OCI-LY3 (cell line): ENCODE measurements around the gene SIX2.

ENCODE experiments used
- H2AFZ ChIP-seq: fragments of 200-600, 300-600 bp; shearing (Covaris generic); 2 replicates; pipeline ENCODE4 v1.6.0; 2014; ENCODE audit warnings: antibody characterized with exemption, low read depth, low read length
- H3K27ac ChIP-seq: fragments of 200-600, 300-600 bp; sonication (generic); 2 replicates; pipeline ENCODE4 v1.5.1; 2014; ENCODE audit warnings: mild to moderate bottlenecking, low read length, moderate library complexity, mixed read lengths
- H3K27me3 ChIP-seq: fragments of 200-600, 300-600 bp; sonication (generic); 2 replicates; pipeline ENCODE4 v1.6.1; 2014; ENCODE audit warnings: low read depth, low read length, mixed read lengths
- H3K36me3 ChIP-seq: fragments of 200-600, 300-600 bp; sonication (generic); replicated peaks from 2 replicates; pipeline ENCODE3; 2014; ENCODE audit warnings: low read depth, low read length, mixed read lengths
- H3K4me1 ChIP-seq: fragments of 300-600, 200-600 bp; sonication (generic); 2 replicates; pipeline ENCODE4 v1.6.1; 2014; ENCODE audit warnings: low read length, mixed read lengths
- H3K4me2 ChIP-seq: fragments of 200-600, 300-600 bp; sonication (generic); 2 replicates; pipeline ENCODE4 v1.6.1; 2014; ENCODE audit warnings: low read length, mixed read lengths
- H3K4me3 ChIP-seq: fragments of 300-600, 200-600 bp; sonication (generic); 2 replicates; pipeline ENCODE4 v1.5.1; 2014; ENCODE audit warnings: antibody characterized with exemption, mild to moderate bottlenecking, low read length, moderate library complexity
- H3K79me2 ChIP-seq: fragments of 300-600, 200-600 bp; shearing (Covaris generic); 2 replicates; pipeline ENCODE4 v1.6.1; 2014; ENCODE audit warnings: mild to moderate bottlenecking, low read length, mixed read lengths
- H3K9ac ChIP-seq: fragments of 300-600, 200-600 bp; shearing (Covaris generic); 2 replicates; pipeline ENCODE4 v1.6.0; 2014; ENCODE audit warnings: mild to moderate bottlenecking, low read length, moderate library complexity
- H3K9me3 ChIP-seq: fragments of 200-600, 300-600 bp; shearing (Covaris generic); 2 replicates; pipeline ENCODE4 v1.6.1; 2014; ENCODE audit warnings: low read length, mixed read lengths; ENCODE audit not compliant: insufficient read depth
- H4K20me1 ChIP-seq: fragments of 200-600, 300-600 bp; sonication (generic); 2 replicates; pipeline ENCODE4 v1.6.1; 2016; ENCODE audit warnings: low read length, mixed read lengths; ENCODE audit not compliant: insufficient read depth
- EZH2phosphoT487 ChIP-seq: fragments of 200-600 bp; shearing (Covaris generic); IDR thresholded peaks from 2 replicates; pipeline ENCODE4 v1.6.1; 2018; ENCODE audit warnings: antibody characterized with exemption, mixed run types, low read depth
- TF ChIP-seq, protein P1 (sequence below): fragments of 200-600, 300-600 bp; sonication (generic); IDR thresholded peaks from 2 replicates; pipeline ENCODE4 v1.5.1; 2014; ENCODE audit warnings: antibody characterized with exemption, low read length, low read depth

Gene SIX2

DNA sequence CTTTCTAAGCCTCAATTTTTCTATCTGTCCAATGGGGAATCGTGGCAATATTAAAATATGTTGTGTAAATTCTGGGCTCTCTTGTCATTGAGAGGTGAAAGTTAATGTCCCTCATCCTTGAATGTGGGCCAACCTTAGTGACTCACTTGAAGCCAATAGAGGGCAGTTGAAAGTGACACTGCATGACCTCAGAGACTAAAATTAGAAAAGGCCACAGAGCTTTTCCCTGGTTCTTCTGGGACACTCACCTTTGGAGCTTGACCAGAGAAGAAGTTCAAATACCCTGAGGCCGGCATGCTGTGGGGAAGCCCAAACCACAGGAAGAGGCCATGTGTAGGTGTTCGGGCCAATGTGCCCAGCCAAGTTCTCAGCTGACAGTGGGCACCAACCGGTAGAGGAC is 24.1 kb upstream of the SIX2 start:
- H3K27me3 ChIP-seq = no peaks in the 10 kb centered on the region; the same call in 1 of the 2 replicates
- no peak overlapping the region for H3K4me2 ChIP-seq
- H3K27ac ChIP-seq = no peak overlapping the region
- H3K9ac ChIP-seq = no peak overlapping the region
- no peaks in the 10 kb centered on the region for H3K9me3 ChIP-seq
- no peaks in the 10 kb centered on the region for H3K79me2 ChIP-seq
- no peak overlapping the region for H3K4me3 ChIP-seq
- H2AFZ ChIP-seq = no peak overlapping the region
- H3K4me1 ChIP-seq = no peaks in the 10 kb centered on the region
- no peak for TF ChIP-seq EZH2phosphoT487
- TF ChIP-seq, protein P1, sequence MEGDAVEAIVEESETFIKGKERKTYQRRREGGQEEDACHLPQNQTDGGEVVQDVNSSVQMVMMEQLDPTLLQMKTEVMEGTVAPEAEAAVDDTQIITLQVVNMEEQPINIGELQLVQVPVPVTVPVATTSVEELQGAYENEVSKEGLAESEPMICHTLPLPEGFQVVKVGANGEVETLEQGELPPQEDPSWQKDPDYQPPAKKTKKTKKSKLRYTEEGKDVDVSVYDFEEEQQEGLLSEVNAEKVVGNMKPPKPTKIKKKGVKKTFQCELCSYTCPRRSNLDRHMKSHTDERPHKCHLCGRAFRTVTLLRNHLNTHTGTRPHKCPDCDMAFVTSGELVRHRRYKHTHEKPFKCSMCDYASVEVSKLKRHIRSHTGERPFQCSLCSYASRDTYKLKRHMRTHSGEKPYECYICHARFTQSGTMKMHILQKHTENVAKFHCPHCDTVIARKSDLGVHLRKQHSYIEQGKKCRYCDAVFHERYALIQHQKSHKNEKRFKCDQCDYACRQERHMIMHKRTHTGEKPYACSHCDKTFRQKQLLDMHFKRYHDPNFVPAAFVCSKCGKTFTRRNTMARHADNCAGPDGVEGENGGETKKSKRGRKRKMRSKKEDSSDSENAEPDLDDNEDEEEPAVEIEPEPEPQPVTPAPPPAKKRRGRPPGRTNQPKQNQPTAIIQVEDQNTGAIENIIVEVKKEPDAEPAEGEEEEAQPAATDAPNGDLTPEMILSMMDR = no peak
- no peaks in the 10 kb centered on the region for H3K36me3 ChIP-seq
- no peaks in the 10 kb centered on the region for H4K20me1 ChIP-seq

- no peaks in the 10 kb centered on the region; the same call in 1 of the 2 replicates for H3K27me3 ChIP-seq
- H3K27ac ChIP-seq = no peak overlapping the region
- H3K4me1 ChIP-seq = no peaks in the 10 kb centered on the region
- H3K9ac ChIP-seq = no peak overlapping the region
- no peak overlapping the region for H2AFZ ChIP-seq
- H3K36me3 ChIP-seq = no peaks in the 10 kb centered on the region
- H3K4me2 ChIP-seq = no peak overlapping the region
- H3K4me3 ChIP-seq = no peak overlapping the region
- no peaks in the 10 kb centered on the region for H4K20me1 ChIP-seq
- H3K79me2 ChIP-seq = no peaks in the 10 kb centered on the region
- H3K9me3 ChIP-seq = no peaks in the 10 kb centered on the region
- TF ChIP-seq, protein P1 = no peak
- TF ChIP-seq EZH2phosphoT487 = no peak
Measured at GRCh38 chr2:45031028-45031427, 21.8 kb upstream of the SIX2 start.

DNA sequence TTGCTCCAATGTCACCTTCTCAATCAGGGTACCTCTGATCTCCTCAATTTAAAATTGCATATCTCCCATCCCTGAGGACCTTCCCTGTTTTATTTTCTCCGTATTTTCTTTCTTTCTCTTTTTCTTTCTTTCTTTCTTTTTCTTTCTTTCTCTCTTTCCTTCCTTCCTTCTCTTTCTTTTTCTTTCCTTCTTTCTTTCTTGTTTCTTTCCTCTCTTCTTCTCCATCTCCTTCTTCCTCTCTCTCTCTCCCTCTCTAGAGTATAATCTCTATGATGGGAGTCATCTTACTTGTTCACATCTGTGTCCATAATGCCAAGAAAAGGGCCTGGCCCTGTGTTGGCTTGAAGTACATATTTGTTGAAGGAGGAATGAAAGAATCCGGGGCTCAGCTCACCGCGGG is 21.3 kb upstream of the SIX2 start:
- Histone ChIP-seq H3K9ac (no peak overlapping the region), H3K27me3 (no peaks in the 10 kb centered on the region; the same call in 1 of the 2 replicates), H3K4me1 (no peaks in the 10 kb centered on the region), H3K9me3 (no peaks in the 10 kb centered on the region), H3K4me2 (no peak overlapping the region), H3K36me3 (no peaks in the 10 kb centered on the region), H3K27ac (no peak overlapping the region), H2AFZ (no peak overlapping the region), H3K79me2 (no peaks in the 10 kb centered on the region), H3K4me3 (no peak overlapping the region), H4K20me1 (no peaks in the 10 kb centered on the region)
- TF ChIP-seq, protein P1 = no peak
- TF ChIP-seq EZH2phosphoT487 = no peak

GRCh38 chr2:45029215-45029614 is 20.0 kb upstream of the SIX2 start:
- no peaks in the 10 kb centered on the region for H3K36me3 ChIP-seq
- H4K20me1 ChIP-seq = no peaks in the 10 kb centered on the region
- H3K79me2 ChIP-seq = no peaks in the 10 kb centered on the region
- no peak overlapping the region for H2AFZ ChIP-seq
- H3K9ac ChIP-seq = no peak overlapping the region
- no peaks in the 10 kb centered on the region; the same call in 1 of the 2 replicates for H3K27me3 ChIP-seq
- H3K4me3 ChIP-seq = no peak overlapping the region
- no peaks in the 10 kb centered on the region for H3K9me3 ChIP-seq
- no peak for TF ChIP-seq EZH2phosphoT487
- TF ChIP-seq, protein P1 = no peak
- H3K27ac ChIP-seq = no peak overlapping the region
- H3K4me2 ChIP-seq = no peak overlapping the region
- H3K4me1 ChIP-seq = no peaks in the 10 kb centered on the region
